HFFc6 (cell line): ENCODE measurements around the gene SPRY2. TPM values are rescaled to one million over a fixed set of nuclear protein-coding genes. Genes with fewer than 3 reads are reported as not detected.

Source experiments
- DNase-seq: peaks from one replicate; pipeline ENCODE4 v3.0.0-alpha.2; 2018
- H3K27ac Mint-ChIP-seq: 2 replicates; pipeline ENCODE4 v1.8.0; 2020; ENCODE audit warnings: mild to moderate bottlenecking, mixed read lengths
- H3K27me3 Mint-ChIP-seq: 2 replicates; pipeline ENCODE4 v1.8.0; 2021; ENCODE audit warnings: mild to moderate bottlenecking, moderate library complexity, mixed read lengths; ENCODE audit not compliant: insufficient read depth
- H3K36me3 Mint-ChIP-seq: 2 replicates; pipeline ENCODE4 v1.8.0; 2021; ENCODE audit warnings: low read depth, mixed read lengths
- H3K4me1 Mint-ChIP-seq: 2 replicates; pipeline ENCODE4 v1.8.0; 2020; ENCODE audit warnings: low read depth, mixed read lengths
- H3K4me3 Mint-ChIP-seq: 2 replicates; pipeline ENCODE4 v1.8.0; 2020; ENCODE audit warnings: mild to moderate bottlenecking, moderate library complexity, mixed read lengths
- H3K9me3 Mint-ChIP-seq: 2 replicates; pipeline ENCODE4 v1.8.0; 2020; ENCODE audit warnings: mild to moderate bottlenecking, mixed read lengths
- total RNA-seq, 6 experiments: library from RNA; stranded (reverse); fragmentation: NEBNext Ultra II Directional; extraction: Animal tissue kit (Norgen Biotek cat#: 25700); gene quantifications; 2 replicates in 1 of 6; 3 replicates in 5 of 6; pipeline ENCODE4 v1.2.3, GENCODE V29; 2021
- TF ChIP-seq, protein P1 (sequence below): fragments of 200-600 bp; sonication (generic); IDR thresholded peaks from 2 replicates; pipeline ENCODE4 v1.5.0; 2021; ENCODE audit warnings: antibody characterized with exemption, mild to moderate bottlenecking

Gene SPRY2
- total RNA-seq, 6 experiments from 2014 or later: 33.9 to 42.5 (median 41.5) TPM

DNA sequence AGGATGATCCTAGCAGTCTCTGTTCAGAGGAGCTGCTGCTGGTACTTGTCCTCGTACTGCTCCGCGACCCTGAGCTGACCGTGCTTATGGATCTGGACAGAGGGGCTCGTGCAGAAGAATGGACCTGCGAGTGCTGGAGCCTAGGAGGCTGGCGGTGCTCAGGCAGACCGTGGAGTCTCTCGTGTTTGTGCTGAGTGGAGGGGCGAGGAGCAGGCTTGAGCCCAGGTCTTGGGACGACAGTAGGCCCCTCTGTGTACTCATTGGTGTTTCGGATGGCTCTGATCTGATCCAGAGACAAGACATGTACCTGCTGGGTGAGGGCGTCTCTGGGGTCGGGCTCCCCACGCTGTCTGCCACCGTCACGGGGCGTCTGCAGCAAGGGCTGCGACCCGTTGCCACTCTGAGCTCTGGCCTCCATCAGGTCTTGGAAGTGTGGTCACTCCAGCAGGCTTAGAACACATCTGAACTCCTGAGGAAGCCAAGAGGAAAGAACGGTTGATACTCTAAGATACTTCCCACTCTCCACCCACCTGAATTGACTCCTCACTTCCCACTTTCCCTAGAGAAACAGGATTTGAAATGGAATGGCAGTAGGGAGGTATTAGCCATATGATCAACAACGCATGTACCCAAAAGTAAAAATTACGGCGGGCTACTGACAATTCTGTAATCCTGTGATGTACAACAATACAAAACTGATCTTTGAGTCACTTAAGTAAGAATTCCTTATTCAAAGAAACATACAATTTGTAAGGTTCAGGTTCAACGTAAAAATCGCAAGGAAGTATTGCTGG, 3.4 kb downstream of the SPRY2 start:
- Mint-ChIP-seq H3K27me3 (peaks cover 7% of the 10 kb centered on the region), H3K9me3 (no peaks in the 10 kb centered on the region), H3K36me3 (peaks cover 17% of the 10 kb centered on the region), H3K4me1 (peaks cover 43% of the 10 kb centered on the region), H3K4me3 (no peak overlapping the region), H3K27ac (no peak overlapping the region)
- DNase-seq: no peak
- TF ChIP-seq, protein P1, sequence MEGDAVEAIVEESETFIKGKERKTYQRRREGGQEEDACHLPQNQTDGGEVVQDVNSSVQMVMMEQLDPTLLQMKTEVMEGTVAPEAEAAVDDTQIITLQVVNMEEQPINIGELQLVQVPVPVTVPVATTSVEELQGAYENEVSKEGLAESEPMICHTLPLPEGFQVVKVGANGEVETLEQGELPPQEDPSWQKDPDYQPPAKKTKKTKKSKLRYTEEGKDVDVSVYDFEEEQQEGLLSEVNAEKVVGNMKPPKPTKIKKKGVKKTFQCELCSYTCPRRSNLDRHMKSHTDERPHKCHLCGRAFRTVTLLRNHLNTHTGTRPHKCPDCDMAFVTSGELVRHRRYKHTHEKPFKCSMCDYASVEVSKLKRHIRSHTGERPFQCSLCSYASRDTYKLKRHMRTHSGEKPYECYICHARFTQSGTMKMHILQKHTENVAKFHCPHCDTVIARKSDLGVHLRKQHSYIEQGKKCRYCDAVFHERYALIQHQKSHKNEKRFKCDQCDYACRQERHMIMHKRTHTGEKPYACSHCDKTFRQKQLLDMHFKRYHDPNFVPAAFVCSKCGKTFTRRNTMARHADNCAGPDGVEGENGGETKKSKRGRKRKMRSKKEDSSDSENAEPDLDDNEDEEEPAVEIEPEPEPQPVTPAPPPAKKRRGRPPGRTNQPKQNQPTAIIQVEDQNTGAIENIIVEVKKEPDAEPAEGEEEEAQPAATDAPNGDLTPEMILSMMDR: no peak

DNA sequence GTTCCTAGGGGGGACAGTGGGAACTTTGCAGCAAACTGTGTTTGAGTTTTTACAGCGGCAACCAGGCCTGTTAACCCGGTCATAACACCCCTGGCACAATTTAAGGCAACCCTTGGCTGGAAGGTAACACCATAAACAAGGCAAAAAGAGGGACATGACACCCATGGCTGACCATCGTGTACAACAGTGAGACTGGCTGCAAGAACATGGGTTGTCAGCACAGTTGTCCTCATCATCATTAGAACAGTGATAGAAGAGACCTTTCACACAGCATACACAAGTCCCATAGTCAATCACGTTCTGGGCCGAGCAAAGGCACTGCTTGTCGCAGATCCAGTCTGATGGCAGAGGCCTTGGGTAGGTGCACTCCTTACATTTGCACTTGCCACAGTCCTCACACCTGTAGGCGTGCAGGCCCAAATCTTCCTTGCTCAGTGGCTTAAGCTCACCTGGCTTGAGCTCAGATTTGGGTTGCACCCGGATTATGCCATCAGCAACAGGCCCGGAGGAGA, 4.1 kb downstream of the SPRY2 start:
- no peak for DNase-seq
- TF ChIP-seq, protein P1: no peak
- H3K36me3 Mint-ChIP-seq: peaks cover 23% of the 10 kb centered on the region

DNA sequence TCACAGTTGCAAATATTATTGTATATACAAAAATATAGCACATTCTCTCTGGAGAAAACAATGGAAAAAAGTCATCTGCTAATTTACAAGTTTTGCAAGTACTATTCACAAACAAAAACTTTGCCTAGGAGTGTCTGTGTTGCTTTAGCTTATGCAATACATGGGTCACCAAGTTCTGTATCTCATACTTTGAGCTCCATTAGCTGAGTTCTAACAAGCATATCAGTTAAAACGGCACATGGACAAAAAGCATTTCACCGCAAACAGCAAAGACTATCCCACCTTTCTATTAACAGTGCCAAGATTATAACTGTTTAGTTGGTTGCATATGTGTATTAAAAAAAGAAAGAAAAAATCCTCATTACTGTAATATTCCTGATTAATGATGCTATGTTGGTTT, 4.6 kb downstream of the SPRY2 start:
- H3K27me3 Mint-ChIP-seq: peaks cover 7% of the 10 kb centered on the region
- TF ChIP-seq, protein P1: no peak
- H3K4me3 Mint-ChIP-seq: no peak overlapping the region
- peaks cover 44% of the 10 kb centered on the region for H3K4me1 Mint-ChIP-seq
- H3K9me3 Mint-ChIP-seq: no peaks in the 10 kb centered on the region
- H3K27ac Mint-ChIP-seq: no peak overlapping the region
- peak; percentile 7 for DNase-seq
- H3K36me3 Mint-ChIP-seq: peaks cover 28% of the 10 kb centered on the region

More for the DNA sequence above, 4.1 kb downstream of the SPRY2 start:
- Mint-ChIP-seq H3K27me3 (peaks cover 7% of the 10 kb centered on the region), H3K9me3 (no peaks in the 10 kb centered on the region), H3K27ac (no peak overlapping the region), H3K4me1 (peaks cover 43% of the 10 kb centered on the region), H3K4me3 (no peak overlapping the region)

DNA sequence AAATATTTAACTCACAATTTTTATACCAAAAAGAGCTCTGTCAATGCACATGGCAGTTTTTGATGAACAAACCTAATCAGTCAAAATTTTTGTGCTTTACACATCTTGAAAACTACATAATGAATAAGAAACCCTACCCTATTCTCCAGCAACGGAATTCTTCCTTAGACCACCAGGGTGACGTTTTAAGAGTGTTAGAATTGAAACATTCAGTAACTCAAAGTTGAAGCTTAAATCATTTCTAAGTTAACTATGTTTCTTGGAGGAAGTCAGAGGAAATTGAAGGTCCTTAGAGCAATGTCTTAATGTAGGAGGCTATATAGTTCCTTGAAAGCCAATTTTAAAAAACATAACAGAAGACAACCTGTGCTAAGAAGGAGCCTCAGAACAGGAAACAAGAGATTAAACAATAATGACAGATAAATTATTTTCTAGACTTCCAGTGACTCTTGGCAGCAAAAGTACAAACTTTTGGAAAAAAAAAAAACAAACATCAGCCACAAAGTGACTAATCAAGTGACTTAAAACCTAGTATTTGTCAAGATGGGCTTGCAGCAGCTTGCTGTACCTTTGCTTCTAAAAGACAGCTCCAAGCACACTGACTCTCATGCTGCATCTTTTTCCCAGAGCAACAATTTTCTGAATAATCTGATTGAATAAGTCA, 6.2 kb downstream of the SPRY2 start:
- Mint-ChIP-seq H3K4me3 (peak overlapping the region; percentile 73), H3K36me3 (peaks cover 28% of the 10 kb centered on the region), H3K9me3 (no peaks in the 10 kb centered on the region), H3K27me3 (peaks cover 5% of the 10 kb centered on the region), H3K4me1 (peaks cover 52% of the 10 kb centered on the region), H3K27ac (peak overlapping the region; percentile 71)
- TF ChIP-seq, protein P1: peak; percentile 42
- DNase-seq: peak; percentile 13

DNA sequence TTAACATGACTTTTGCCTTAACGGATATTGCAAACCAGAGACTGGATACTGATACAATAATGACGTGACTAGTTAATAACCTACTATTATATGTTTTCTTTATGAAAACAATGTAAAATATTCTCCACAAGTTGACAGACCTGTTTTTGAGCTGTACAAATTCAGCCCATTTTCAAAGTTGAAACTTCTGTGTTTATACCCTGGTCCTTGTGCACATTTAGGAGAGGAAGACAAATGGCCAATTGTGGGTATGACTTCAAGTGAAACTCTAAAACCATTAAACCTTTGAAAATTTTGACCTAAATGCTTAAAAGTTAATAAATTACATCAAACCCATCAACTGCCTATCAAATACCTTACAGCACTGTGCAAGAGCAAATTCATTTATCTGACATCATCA, 8.9 kb downstream of the SPRY2 start:
- Mint-ChIP-seq H3K4me3 (no peak overlapping the region), H3K36me3 (peaks cover 28% of the 10 kb centered on the region), H3K27ac (peak overlapping the region; percentile 58; the same call in 1 of the 2 replicates)

More for the DNA sequence above, 8.9 kb downstream of the SPRY2 start:
- TF ChIP-seq, protein P1: no peak
- Mint-ChIP-seq H3K4me1 (peaks cover 48% of the 10 kb centered on the region), H3K9me3 (no peaks in the 10 kb centered on the region), H3K27me3 (peaks cover 5% of the 10 kb centered on the region; the same call in 1 of the 2 replicates)
- no peak for DNase-seq
